ENCODE results near the gene PPP1R3G.

- no peak for TF ChIP-seq CTCF (IDR thresholded peaks at IDR 0.05)
- TF ChIP-seq POLR2A (IDR thresholded peaks at IDR 0.05) = no peak
Observed at GRCh38 chr6:5076931-5077330, 8.2 kb upstream of the PPP1R3G start.

Measured in lower leg skin (tissue), 3 donors.